Body of pancreas (tissue), 4 donors: ENCODE results near the gene SLC12A6. TPM values are rescaled to one million over a fixed set of nuclear protein-coding genes. Genes with fewer than 3 reads are reported as not detected.
A peak's percentile ranks its signal among the peaks of the same experiment; 100 is the strongest.

ENCODE experiments used
- ATAC-seq: fragments of 150-250 bp; one replicate; pipeline ENCODE4 v1.9.1; 2016
- DNase-seq, 4 donors: peaks; one replicate each; pipeline ENCODE4 v3.0.0-alpha.2; 2019
- H3K27ac ChIP-seq, 4 donors: fragments of 200-600 bp; sonication (generic); 1 replicate in 3 of 4; 2 replicates in 1 of 4; pipeline versions ENCODE4 v1.5.1 to v1.6.1; 2016 to 2019; ENCODE audit warnings: mild to moderate bottlenecking in 1 of 4, mixed read lengths in 1 of 4, moderate library complexity in 1 of 4
- H3K27me3 ChIP-seq, 2 donors: fragments of 200-600 bp; sonication (generic); one replicate each; pipeline ENCODE4 v1.6.0; 2016; ENCODE audit warnings: mild to moderate bottlenecking in 1 of 2
- H3K36me3 ChIP-seq, 2 donors: fragments of 200-600 bp; sonication (generic); replicated peaks in 1 of 2; 2 replicates each; pipeline ENCODE4 v1.5.1; 2016; ENCODE audit warnings: low read depth in 2 of 2; ENCODE audit not compliant: insufficient read depth in 1 of 2
- H3K4me1 ChIP-seq: fragments of 200-600 bp; sonication (generic); one replicate; pipeline ENCODE4 v1.6.0; 2016
- H3K4me3 ChIP-seq, 2 donors: fragments of 200-600 bp; sonication (generic); 1 replicate in 1 of 2; 2 replicates in 1 of 2; pipeline ENCODE4 v1.5.1; 2016 to 2019
- H3K9me3 ChIP-seq, 3 donors: fragments of 200-600 bp; sonication (generic); 1 replicate in 2 of 3; 2 replicates in 1 of 3; pipeline ENCODE4 v1.5.1; 2016
- CTCF ChIP-seq, 7 experiments: fragments of 450-650 bp in 4 of 7; fragments of 200-600 bp in 3 of 7; sonication (generic) in 3 of 7; IDR thresholded peaks; one replicate each; pipeline ENCODE4 v1.5.1; 2016 to 2019; ENCODE audit warnings: antibody characterized with exemption in 7 of 7
- POLR2A ChIP-seq, 3 donors: fragments of 450-650 bp; IDR thresholded peaks; one replicate each; pipeline ENCODE4 v1.6.1; 2016; ENCODE audit warnings: antibody characterized with exemption in 3 of 3, mild to moderate bottlenecking in 2 of 3
- WGBS, 2 donors: methylation state at CpG; one replicate each; pipeline ENCODE4 v1.1.5; 2017; 5-methylcytosine and 5-hydroxymethylcytosine counted together
- intact Hi-C: fragments of 100-400 bp; cut with DNase I; formaldehyde crosslinking; loops from one replicate; pipeline ENCODE4 v1.15.1; 2023
- total RNA-seq, 2 donors: library from RNA; depleted of rRNA; stranded (reverse); fragments of >200 nt; gene quantifications; one replicate each; pipeline ENCODE4 v1.1.0, GENCODE V29; 2016

The SLC12A6 gene
- total RNA-seq, 2 donors from 2014 or later: 15.0 to 16.2 TPM

- TF ChIP-seq CTCF (IDR thresholded peaks at IDR 0.05) (no peak), POLR2A (IDR thresholded peaks at IDR 0.05) (no peak)
- Histone ChIP-seq H3K36me3 (no peaks in the 10 kb centered on the region), H3K27ac (no peak overlapping the region), H3K4me1 (peaks cover 27% of the 10 kb centered on the region), H3K4me3 (no peak overlapping the region), H3K27me3 (no peaks in the 10 kb centered on the region), H3K9me3 (no peaks in the 10 kb centered on the region)
- WGBS, 2 donors: 90 to 94% methylated on average over 15 of the region's 15 CpGs
- intact Hi-C loops: no loop called here
- ATAC-seq: no peak
- no peak for DNase-seq
These were observed 4.0 kb upstream of the SLC12A6 start for GRCh38 chr15:34341381-34342212.

DNA sequence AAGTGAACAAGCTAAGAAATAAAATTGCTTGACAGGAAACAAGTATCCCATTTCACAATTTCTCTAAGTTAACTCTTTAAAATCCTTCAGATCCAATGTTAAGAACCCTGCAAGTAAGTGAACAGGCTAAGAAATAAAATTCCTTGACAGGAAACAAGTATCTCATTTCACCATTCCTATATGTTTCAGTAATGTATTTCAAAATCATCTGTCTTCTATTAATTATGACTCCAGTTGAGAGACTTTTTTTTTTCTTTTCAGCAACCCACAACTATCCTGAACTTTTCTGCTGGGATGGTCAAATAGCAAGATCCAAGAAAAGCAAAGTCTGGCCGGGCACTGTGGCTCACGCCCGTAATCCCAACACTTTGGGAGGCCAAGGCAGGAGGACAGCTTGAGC, 2.4 kb upstream of the SLC12A6 start:
- intact Hi-C loops: loop anchor here (10.0 kb wide), 1 partner anchor 115 kb away; the partner anchor contains the start of gene EMC4
- TF ChIP-seq CTCF (IDR thresholded peaks at IDR 0.05) (no peak), POLR2A (IDR thresholded peaks at IDR 0.05) (no peak)
- Histone ChIP-seq H3K4me3 (no peak overlapping the region), H3K27ac (no peak overlapping the region), H3K4me1 (peaks cover 28% of the 10 kb centered on the region), H3K9me3 (no peaks in the 10 kb centered on the region), H3K27me3 (no peaks in the 10 kb centered on the region), H3K36me3 (no peaks in the 10 kb centered on the region)
- ATAC-seq: no peak
- DNase-seq: no peak
- 90 to 96% methylated on average over 3 of the region's 3 CpGs for WGBS, 2 donors

- peak overlapping the region in 3 of 4 donors; percentile 83 to 91 (median 89) for H3K27ac ChIP-seq
- no peak overlapping the region for H3K4me3 ChIP-seq
- TF ChIP-seq CTCF (IDR thresholded peaks at IDR 0.05): no peak
- TF ChIP-seq POLR2A (IDR thresholded peaks at IDR 0.05): no peak
- intact Hi-C loops: loop anchor here (10.0 kb wide), 1 partner anchor 114 kb away; the partner anchor contains the start of gene EMC4
- H3K4me1 ChIP-seq: peaks cover 28% of the 10 kb centered on the region
- H3K36me3 ChIP-seq: no peaks in the 10 kb centered on the region
- no peak for ATAC-seq
- H3K27me3 ChIP-seq: no peaks in the 10 kb centered on the region
- 64 to 65% methylated on average over 16 of the region's 16 CpGs for WGBS, 2 donors
- no peaks in the 10 kb centered on the region for H3K9me3 ChIP-seq
- DNase-seq: no peak
These were observed 766 bp upstream of the SLC12A6 start for GRCh38 chr15:34338347-34338746.

DNA sequence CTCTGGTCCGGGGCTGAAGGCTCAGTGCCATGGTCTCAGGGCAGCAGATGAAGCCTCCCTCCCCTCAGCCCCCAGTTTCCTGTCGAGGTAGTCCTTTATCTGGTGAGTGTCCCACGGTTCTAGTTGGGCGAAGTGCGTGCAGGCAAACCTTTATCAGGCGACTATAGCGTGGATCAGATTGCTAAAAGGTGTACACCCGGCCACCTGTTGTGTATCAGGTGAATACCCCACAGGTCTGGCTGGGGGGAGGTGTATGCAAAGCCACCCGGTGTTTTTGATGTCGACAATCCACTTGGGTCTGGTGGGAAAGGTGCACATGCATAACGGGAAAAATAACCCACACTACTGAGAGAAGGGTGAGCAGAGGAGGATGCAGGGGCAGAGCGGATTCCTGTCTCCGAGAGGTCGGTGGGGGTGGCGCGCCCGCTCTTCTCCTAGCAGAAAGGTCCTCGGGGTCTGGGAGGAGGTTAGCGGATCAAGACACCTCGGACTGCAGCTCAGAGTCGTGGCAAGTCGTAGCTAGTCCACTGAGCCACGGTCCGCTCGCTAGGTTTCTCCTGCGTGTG, 507 bp downstream of the SLC12A6 start:
- peak overlapping the region; percentile 79 to 91 (median 86) for H3K27ac ChIP-seq
- H3K27me3 ChIP-seq: no peaks in the 10 kb centered on the region
- peak; percentile 17 for ATAC-seq
- intact Hi-C loops: loop anchor here (10.0 kb wide), 1 partner anchor 112 kb away; the partner anchor contains the start of gene EMC4
- 1% methylated on average over 11 to 26 of the region's 26 CpGs for WGBS, 2 donors
- peak overlapping the region; percentile 58 to 93 for H3K4me3 ChIP-seq
- peak in 2 of 4 donors; percentile 22 to 34 for DNase-seq
- peaks cover 22% of the 10 kb centered on the region for H3K4me1 ChIP-seq
- no peaks in the 10 kb centered on the region for H3K36me3 ChIP-seq
- H3K9me3 ChIP-seq: no peaks in the 10 kb centered on the region
- no peak for TF ChIP-seq POLR2A (IDR thresholded peaks at IDR 0.05)
- TF ChIP-seq CTCF (IDR thresholded peaks at IDR 0.05): no peak
